Progenitor cell of endocrine pancreas (in vitro differentiated cells): ENCODE data around the gene CLECL1. TPM values are rescaled to one million over a fixed set of nuclear protein-coding genes. Genes with fewer than 3 reads are reported as not detected.
"Not testable (repeated sequence)": the region's sequence is repeated elsewhere in the genome, so short reads cannot be mapped to it uniquely, and the experiment has no call there.

ENCODE experiments used
- DNase-seq: peaks from one replicate; pipeline ENCODE4 v3.0.0; 2021; ENCODE audit warnings: low spot score; ENCODE audit not compliant: unreplicated experiment
- H3K27ac Mint-ChIP-seq: 2 replicates; pipeline ENCODE4 v1.8.0; 2021; ENCODE audit warnings: mild to moderate bottlenecking, moderate library complexity, mixed read lengths
- H3K27me3 Mint-ChIP-seq: 2 replicates; pipeline ENCODE4 v1.8.0; 2021; ENCODE audit warnings: mixed read lengths
- H3K36me3 Mint-ChIP-seq: 2 replicates; pipeline ENCODE4 v1.8.0; 2022; ENCODE audit warnings: mixed read lengths; ENCODE audit not compliant: insufficient read depth
- H3K4me1 Mint-ChIP-seq: 2 replicates; pipeline ENCODE4 v1.8.0; 2021; ENCODE audit warnings: low read depth, mixed read lengths
- H3K4me3 Mint-ChIP-seq: 2 replicates; pipeline ENCODE4 v1.8.0; 2021; ENCODE audit warnings: low read depth, mild to moderate bottlenecking, moderate library complexity, mixed read lengths
- H3K9me3 Mint-ChIP-seq: 2 replicates; pipeline ENCODE4 v1.8.0; 2021; ENCODE audit warnings: low read depth, mixed read lengths
- CTCF ChIP-seq: fragments of 200-600 bp; sonication (generic); IDR thresholded peaks from one replicate; pipeline ENCODE4 v1.5.0; 2021; ENCODE audit warnings: antibody characterized with exemption, mild to moderate bottlenecking; ENCODE audit not compliant: unreplicated experiment
- total RNA-seq: library from RNA; stranded (reverse); gene quantifications from 2 replicates; pipeline ENCODE4 v1.2.1, GENCODE V29; 2021

The CLECL1 gene
- total RNA-seq, 1 donor from 2014 or later, result not detected

- DNase-seq, result no peak
- H3K27me3 Mint-ChIP-seq, result no peaks in the 10 kb centered on the region
- no peak for TF ChIP-seq CTCF
- no peak overlapping the region for H3K4me3 Mint-ChIP-seq
- H3K27ac Mint-ChIP-seq, result no peak overlapping the region
- H3K36me3 Mint-ChIP-seq, result no peaks in the 10 kb centered on the region
- H3K9me3 Mint-ChIP-seq, result no peaks in the 10 kb centered on the region
- peaks cover 14% of the 10 kb centered on the region for H3K4me1 Mint-ChIP-seq
Observed at GRCh38 chr12:9721394-9722092, 11.4 kb downstream of the CLECL1 start.

- no peak overlapping the region for H3K27ac Mint-ChIP-seq
- no peak for DNase-seq
- no peaks in the 10 kb centered on the region for H3K9me3 Mint-ChIP-seq
- no peak overlapping the region for H3K4me3 Mint-ChIP-seq
- no peaks in the 10 kb centered on the region for H3K27me3 Mint-ChIP-seq
- no peak for TF ChIP-seq CTCF
- H3K4me1 Mint-ChIP-seq, result peaks cover 14% of the 10 kb centered on the region
- no peaks in the 10 kb centered on the region for H3K36me3 Mint-ChIP-seq
Observed at GRCh38 chr12:9719790-9720189, 13.1 kb downstream of the CLECL1 start.

GRCh38 chr12:9718968-9719367, 13.9 kb downstream of the CLECL1 start:
- Mint-ChIP-seq H3K4me3 (no peak overlapping the region), H3K27me3 (no peaks in the 10 kb centered on the region), H3K27ac (no peak overlapping the region), H3K36me3 (no peaks in the 10 kb centered on the region), H3K4me1 (peaks cover 14% of the 10 kb centered on the region), H3K9me3 (no peaks in the 10 kb centered on the region)
- no peak for TF ChIP-seq CTCF
- no peak for DNase-seq

- Mint-ChIP-seq H3K27me3 (no peaks in the 10 kb centered on the region), H3K27ac (no peak overlapping the region), H3K4me3 (no peak overlapping the region), H3K4me1 (peaks cover 14% of the 10 kb centered on the region), H3K9me3 (no peaks in the 10 kb centered on the region), H3K36me3 (no peaks in the 10 kb centered on the region)
- no peak for TF ChIP-seq CTCF
- DNase-seq, result no peak
Observed at GRCh38 chr12:9717070-9717925, 15.6 kb downstream of the CLECL1 start.

GRCh38 chr12:9713032-9713558, 19.8 kb downstream of the CLECL1 start:
- H3K4me3 Mint-ChIP-seq, DNase-seq, H3K9me3 Mint-ChIP-seq, H3K4me1 Mint-ChIP-seq, H3K27me3 Mint-ChIP-seq, H3K36me3 Mint-ChIP-seq, H3K27ac Mint-ChIP-seq: not testable (repeated sequence)
